ENCODE data around the gene SPART. TPM values are rescaled to one million over a fixed set of nuclear protein-coding genes. Genes with fewer than 3 reads are reported as not detected.

Gene SPART
- total RNA-seq, 1 experiment from 2014 or later = 182 TPM

GRCh38 chr13:36261976-36262375 is 84.2 kb downstream of the SPART start:
- intact Hi-C loops (cut with micrococcal nuclease; ENCODE audit: unreplicated experiment) = no loop called here
- TF ChIP-seq EZH2 (IDR thresholded peaks at IDR 0.05; ENCODE audit: borderline replicate concordance, low read depth, low read length, poor library complexity, severe bottlenecking) (no peak), CTCF (conservative IDR thresholded peaks at IDR 0.05; ENCODE audit: low read depth, low read length) (no peak)
- Histone ChIP-seq H3K4me3 (ENCODE audit: low read depth, low read length, poor library complexity, severe bottlenecking) (no peak overlapping the region), H3K36me3 (ENCODE audit: insufficient read depth, low read length, poor library complexity, severe bottlenecking) (no peaks in the 10 kb centered on the region), H3K4me1 (ENCODE audit: insufficient read depth, low read length, poor library complexity, severe bottlenecking) (no peaks in the 10 kb centered on the region), H3K9me3 (ENCODE audit: low read depth, low read length, poor library complexity, severe bottlenecking) (no peaks in the 10 kb centered on the region), H3K27me3 (replicated peaks; ENCODE audit: insufficient read depth, low read depth, low read length, poor library complexity) (no peaks in the 10 kb centered on the region), H3K27ac (ENCODE audit: low read depth, low read length, poor library complexity, severe bottlenecking) (no peak overlapping the region)
- POLR2A ChIA-PET (ENCODE audit: low non-redundant PET) = no interaction called here
- no peak for DNase-seq (ENCODE audit: low spot score)
- CTCF ChIA-PET = no interaction called here
- no TSS peak for BruUV-seq (replicated peaks)

GRCh38 chr13:36261011-36261410 is 85.2 kb downstream of the SPART start:
- ChIA-PET CTCF (no interaction called here), POLR2A (ENCODE audit: low non-redundant PET) (no interaction called here)
- H3K4me3 ChIP-seq (ENCODE audit: low read depth, low read length, poor library complexity, severe bottlenecking) = no peak overlapping the region
- intact Hi-C loops (cut with micrococcal nuclease; ENCODE audit: unreplicated experiment) = no loop called here
- TF ChIP-seq EZH2 (IDR thresholded peaks at IDR 0.05; ENCODE audit: borderline replicate concordance, low read depth, low read length, poor library complexity, severe bottlenecking) (no peak), CTCF (conservative IDR thresholded peaks at IDR 0.05; ENCODE audit: low read depth, low read length) (no peak)
- no peaks in the 10 kb centered on the region for H3K27me3 ChIP-seq (replicated peaks; ENCODE audit: insufficient read depth, low read depth, low read length, poor library complexity)
- H3K36me3 ChIP-seq (ENCODE audit: insufficient read depth, low read length, poor library complexity, severe bottlenecking) = no peaks in the 10 kb centered on the region
- H3K4me1 ChIP-seq (ENCODE audit: insufficient read depth, low read length, poor library complexity, severe bottlenecking) = no peaks in the 10 kb centered on the region
- no TSS peak for BruUV-seq (replicated peaks)
- H3K9me3 ChIP-seq (ENCODE audit: low read depth, low read length, poor library complexity, severe bottlenecking) = no peaks in the 10 kb centered on the region
- no peak overlapping the region for H3K27ac ChIP-seq (ENCODE audit: low read depth, low read length, poor library complexity, severe bottlenecking)
- DNase-seq (ENCODE audit: low spot score) = no peak

- BruUV-seq (replicated peaks) = no TSS peak
- POLR2A ChIA-PET (ENCODE audit: low non-redundant PET) = no interaction called here
Observed at GRCh38 chr13:36259361-36260137, 86.6 kb downstream of the SPART start.

More at GRCh38 chr13:36259361-36260137, 86.6 kb downstream of the SPART start:
- intact Hi-C loops (cut with micrococcal nuclease; ENCODE audit: unreplicated experiment) = no loop called here
- no peak for TF ChIP-seq EZH2 (IDR thresholded peaks at IDR 0.05; ENCODE audit: borderline replicate concordance, low read depth, low read length, poor library complexity, severe bottlenecking)
- no peak for TF ChIP-seq CTCF (conservative IDR thresholded peaks at IDR 0.05; ENCODE audit: low read depth, low read length)
- DNase-seq (ENCODE audit: low spot score) = peak; percentile 10
- Histone ChIP-seq H3K36me3 (ENCODE audit: insufficient read depth, low read length, poor library complexity, severe bottlenecking) (no peaks in the 10 kb centered on the region), H3K4me3 (ENCODE audit: low read depth, low read length, poor library complexity, severe bottlenecking) (no peak overlapping the region), H3K4me1 (ENCODE audit: insufficient read depth, low read length, poor library complexity, severe bottlenecking) (no peaks in the 10 kb centered on the region), H3K27me3 (replicated peaks; ENCODE audit: insufficient read depth, low read depth, low read length, poor library complexity) (no peaks in the 10 kb centered on the region), H3K27ac (ENCODE audit: low read depth, low read length, poor library complexity, severe bottlenecking) (no peak overlapping the region), H3K9me3 (ENCODE audit: low read depth, low read length, poor library complexity, severe bottlenecking) (no peaks in the 10 kb centered on the region)
- CTCF ChIA-PET = no interaction called here
